GM23338 (cell line): ENCODE results near the gene SCGB1A1. TPM values are rescaled to one million over a fixed set of nuclear protein-coding genes. Genes with fewer than 3 reads are reported as not detected.

Experiments used
- ATAC-seq: fragments of 200-7000 bp; cut with Tn5 transposase; 3 replicates; pipeline ENCODE4 v1.9.1; 2020
- DNase-seq: peaks from one replicate; pipeline ENCODE4 v3.0.0-alpha.2; 2015; ENCODE audit warnings: low spot score
- H2AFZ ChIP-seq: fragments of 200-600 bp; sonication (generic); 2 replicates; pipeline ENCODE4 v1.8.0; 2016; ENCODE audit warnings: antibody characterized with exemption, mild to moderate bottlenecking, moderate library complexity
- H3F3A ChIP-seq: fragments of 200-600 bp; sonication (generic); replicated peaks from 2 replicates; pipeline ENCODE4 v1.8.0; 2017; ENCODE audit warnings: antibody characterized with exemption, mixed run types, low read depth
- H3K27ac ChIP-seq: fragments of 200-600 bp; sonication (generic); 2 replicates; pipeline ENCODE4 v1.6.1; 2016; ENCODE audit warnings: low read depth
- H3K27me3 ChIP-seq: fragments of 200-600 bp; sonication (generic); 2 replicates; pipeline ENCODE4 v1.8.0; 2016; ENCODE audit warnings: mild to moderate bottlenecking, mixed run types, moderate library complexity; ENCODE audit not compliant: insufficient read depth
- H3K36me3 ChIP-seq: fragments of 200-600 bp; sonication (generic); 2 replicates; pipeline ENCODE4 v1.8.0; 2016; ENCODE audit warnings: mild to moderate bottlenecking; ENCODE audit not compliant: insufficient read depth
- H3K4me1 ChIP-seq: fragments of 200-600 bp; sonication (generic); 2 replicates; pipeline ENCODE4 v1.8.0; 2016; ENCODE audit warnings: mild to moderate bottlenecking, moderate library complexity; ENCODE audit not compliant: insufficient read depth
- H3K4me2 ChIP-seq: fragments of 200-600 bp; sonication (generic); 2 replicates; pipeline ENCODE4 v1.7.1; 2017; ENCODE audit warnings: mixed run types
- H3K4me3 ChIP-seq: fragments of 200-600 bp; sonication (generic); 2 replicates; pipeline ENCODE4 v1.6.1; 2016; ENCODE audit warnings: mixed run types
- H3K79me2 ChIP-seq: fragments of 200-600 bp; sonication (generic); replicated peaks from 2 replicates; pipeline ENCODE4 v1.8.0; 2017; ENCODE audit warnings: mild to moderate bottlenecking; ENCODE audit not compliant: insufficient read depth
- H3K9me2 ChIP-seq: fragments of 200-600 bp; sonication (generic); 2 replicates; pipeline ENCODE4 v1.8.0; 2017; ENCODE audit not compliant: insufficient read depth
- H4K20me1 ChIP-seq: fragments of 200-600 bp; sonication (generic); replicated peaks from 2 replicates; pipeline ENCODE4 v1.8.0; 2017; ENCODE audit warnings: mild to moderate bottlenecking; ENCODE audit not compliant: insufficient read depth
- H3K27ac Mint-ChIP-seq: 2 replicates; pipeline ENCODE4 v1.8.0; 2020; ENCODE audit warnings: inconsistent platforms, mild to moderate bottlenecking, moderate library complexity, mixed read lengths
- H3K27me3 Mint-ChIP-seq: 3 replicates; pipeline ENCODE4 v1.8.0; 2022; ENCODE audit warnings: low read depth, mild to moderate bottlenecking, moderate library complexity, mixed read lengths, inconsistent platforms; ENCODE audit not compliant: insufficient read depth, poor library complexity
- H3K36me3 Mint-ChIP-seq: 3 replicates; pipeline ENCODE4 v1.8.0; 2021; ENCODE audit warnings: low read depth, mild to moderate bottlenecking, inconsistent platforms, moderate library complexity, mixed read lengths
- H3K4me1 Mint-ChIP-seq: 3 replicates; pipeline ENCODE4 v1.8.0; 2020; ENCODE audit warnings: mild to moderate bottlenecking, inconsistent platforms, mixed read lengths
- H3K4me3 Mint-ChIP-seq: 3 replicates; pipeline ENCODE4 v1.8.0; 2021; ENCODE audit warnings: moderate library complexity, mild to moderate bottlenecking, inconsistent platforms, mixed read lengths
- H3K9me3 Mint-ChIP-seq: 3 replicates; pipeline ENCODE4 v1.8.0; 2020; ENCODE audit warnings: moderate library complexity, mild to moderate bottlenecking, inconsistent platforms, mixed read lengths
- ETS1 ChIP-seq: IDR thresholded peaks from 2 replicates; pipeline ENCODE4 v1.6.1; 2016; ENCODE audit warnings: antibody characterized with exemption
- EZH2 ChIP-seq: fragments of 200-600 bp; sonication (generic); IDR thresholded peaks from one replicate; pipeline ENCODE4 v1.8.0; 2017; ENCODE audit warnings: antibody characterized with exemption, mild to moderate bottlenecking, low read depth; ENCODE audit not compliant: unreplicated experiment
- EZH2phosphoT487 ChIP-seq: fragments of 200-600 bp; sonication (generic); IDR thresholded peaks from one replicate; pipeline ENCODE4 v1.8.1; 2018; ENCODE audit warnings: antibody characterized with exemption; ENCODE audit not compliant: unreplicated experiment
- JUNB ChIP-seq: IDR thresholded peaks from one replicate; pipeline ENCODE4 v1.6.1; 2016; ENCODE audit warnings: antibody characterized with exemption; ENCODE audit not compliant: unreplicated experiment
- NANOG ChIP-seq: IDR thresholded peaks from 2 replicates; pipeline ENCODE4 v1.6.1; 2016; ENCODE audit warnings: antibody characterized with exemption, borderline replicate concordance
- REST ChIP-seq: IDR thresholded peaks from one replicate; pipeline ENCODE4 v1.6.1; 2018; ENCODE audit warnings: antibody characterized with exemption; ENCODE audit not compliant: unreplicated experiment
- STAT1 ChIP-seq: IDR thresholded peaks from one replicate; pipeline ENCODE4 v1.6.1; 2016; ENCODE audit warnings: antibody characterized with exemption; ENCODE audit not compliant: unreplicated experiment
- ZNF331 ChIP-seq: fragments of 250-450 bp; sonication (Bioruptor Pico); IDR thresholded peaks from 2 replicates; pipeline ENCODE4 v1.5.0; 2020; ENCODE audit warnings: low read depth, mild to moderate bottlenecking, moderate library complexity
- polyA plus RNA-seq: library from polyadenylated mRNA; unstranded; fragments of >200 nt; fragmentation: Nextera tagmentation; extraction: Ambion mirVana; gene quantifications from 2 replicates; pipeline ENCODE4 v1.2.1, GENCODE V29; 2016
- total RNA-seq: library from RNA; depleted of rRNA; stranded (reverse); fragments of >200 nt; shearing (Covaris generic); gene quantifications from 2 replicates; pipeline ENCODE4 v1.2.3, GENCODE V29; 2014
- TF ChIP-seq, protein P1 (sequence below): fragments of 250-450 bp; sonication (Bioruptor Pico); IDR thresholded peaks from 2 replicates; pipeline ENCODE4 v1.5.0; 2020; ENCODE audit warnings: mild to moderate bottlenecking, moderate library complexity
- TF ChIP-seq, protein P2 (sequence below), 2 experiments: fragments of 200-600 bp in 1 of 2; sonication (generic) in 1 of 2; conservative IDR thresholded peaks; 2 replicates each; pipeline versions ENCODE4 v1.5.1 to v1.6.1; 2016 to 2017; ENCODE audit warnings: antibody characterized with exemption in 2 of 2, low read depth in 2 of 2, mild to moderate bottlenecking in 2 of 2, moderate library complexity in 1 of 2

Gene SCGB1A1
- total and polyA plus RNA-seq, 2 experiments from 2014 or later = not detected

DNA sequence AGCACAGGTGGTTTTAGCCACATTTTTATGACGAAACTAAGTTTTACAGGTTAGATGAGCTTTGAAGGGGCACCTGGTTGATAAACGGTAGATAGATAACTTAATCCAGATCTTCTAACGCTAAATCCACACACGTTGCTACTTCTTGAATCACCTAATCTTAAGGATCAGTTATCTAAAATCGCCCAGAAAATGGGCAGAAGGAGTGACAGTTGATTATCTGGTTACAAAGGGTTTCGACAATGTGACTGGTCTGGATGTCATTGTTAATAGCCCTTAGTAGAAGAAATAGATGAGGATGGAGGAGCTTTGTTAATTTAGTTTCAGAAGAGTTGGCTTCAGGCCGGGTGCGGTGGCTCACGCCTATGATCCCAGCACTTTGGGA is 43.7 kb downstream of the SCGB1A1 start:
- Mint-ChIP-seq H3K4me3 (no peak overlapping the region), H3K27me3 (peaks cover 5% of the 10 kb centered on the region), H3K9me3 (no peaks in the 10 kb centered on the region), H3K27ac (no peak overlapping the region), H3K36me3 (no peaks in the 10 kb centered on the region), H3K4me1 (no peaks in the 10 kb centered on the region; the same call in 1 of the 3 replicates)
- TF ChIP-seq, protein P1, sequence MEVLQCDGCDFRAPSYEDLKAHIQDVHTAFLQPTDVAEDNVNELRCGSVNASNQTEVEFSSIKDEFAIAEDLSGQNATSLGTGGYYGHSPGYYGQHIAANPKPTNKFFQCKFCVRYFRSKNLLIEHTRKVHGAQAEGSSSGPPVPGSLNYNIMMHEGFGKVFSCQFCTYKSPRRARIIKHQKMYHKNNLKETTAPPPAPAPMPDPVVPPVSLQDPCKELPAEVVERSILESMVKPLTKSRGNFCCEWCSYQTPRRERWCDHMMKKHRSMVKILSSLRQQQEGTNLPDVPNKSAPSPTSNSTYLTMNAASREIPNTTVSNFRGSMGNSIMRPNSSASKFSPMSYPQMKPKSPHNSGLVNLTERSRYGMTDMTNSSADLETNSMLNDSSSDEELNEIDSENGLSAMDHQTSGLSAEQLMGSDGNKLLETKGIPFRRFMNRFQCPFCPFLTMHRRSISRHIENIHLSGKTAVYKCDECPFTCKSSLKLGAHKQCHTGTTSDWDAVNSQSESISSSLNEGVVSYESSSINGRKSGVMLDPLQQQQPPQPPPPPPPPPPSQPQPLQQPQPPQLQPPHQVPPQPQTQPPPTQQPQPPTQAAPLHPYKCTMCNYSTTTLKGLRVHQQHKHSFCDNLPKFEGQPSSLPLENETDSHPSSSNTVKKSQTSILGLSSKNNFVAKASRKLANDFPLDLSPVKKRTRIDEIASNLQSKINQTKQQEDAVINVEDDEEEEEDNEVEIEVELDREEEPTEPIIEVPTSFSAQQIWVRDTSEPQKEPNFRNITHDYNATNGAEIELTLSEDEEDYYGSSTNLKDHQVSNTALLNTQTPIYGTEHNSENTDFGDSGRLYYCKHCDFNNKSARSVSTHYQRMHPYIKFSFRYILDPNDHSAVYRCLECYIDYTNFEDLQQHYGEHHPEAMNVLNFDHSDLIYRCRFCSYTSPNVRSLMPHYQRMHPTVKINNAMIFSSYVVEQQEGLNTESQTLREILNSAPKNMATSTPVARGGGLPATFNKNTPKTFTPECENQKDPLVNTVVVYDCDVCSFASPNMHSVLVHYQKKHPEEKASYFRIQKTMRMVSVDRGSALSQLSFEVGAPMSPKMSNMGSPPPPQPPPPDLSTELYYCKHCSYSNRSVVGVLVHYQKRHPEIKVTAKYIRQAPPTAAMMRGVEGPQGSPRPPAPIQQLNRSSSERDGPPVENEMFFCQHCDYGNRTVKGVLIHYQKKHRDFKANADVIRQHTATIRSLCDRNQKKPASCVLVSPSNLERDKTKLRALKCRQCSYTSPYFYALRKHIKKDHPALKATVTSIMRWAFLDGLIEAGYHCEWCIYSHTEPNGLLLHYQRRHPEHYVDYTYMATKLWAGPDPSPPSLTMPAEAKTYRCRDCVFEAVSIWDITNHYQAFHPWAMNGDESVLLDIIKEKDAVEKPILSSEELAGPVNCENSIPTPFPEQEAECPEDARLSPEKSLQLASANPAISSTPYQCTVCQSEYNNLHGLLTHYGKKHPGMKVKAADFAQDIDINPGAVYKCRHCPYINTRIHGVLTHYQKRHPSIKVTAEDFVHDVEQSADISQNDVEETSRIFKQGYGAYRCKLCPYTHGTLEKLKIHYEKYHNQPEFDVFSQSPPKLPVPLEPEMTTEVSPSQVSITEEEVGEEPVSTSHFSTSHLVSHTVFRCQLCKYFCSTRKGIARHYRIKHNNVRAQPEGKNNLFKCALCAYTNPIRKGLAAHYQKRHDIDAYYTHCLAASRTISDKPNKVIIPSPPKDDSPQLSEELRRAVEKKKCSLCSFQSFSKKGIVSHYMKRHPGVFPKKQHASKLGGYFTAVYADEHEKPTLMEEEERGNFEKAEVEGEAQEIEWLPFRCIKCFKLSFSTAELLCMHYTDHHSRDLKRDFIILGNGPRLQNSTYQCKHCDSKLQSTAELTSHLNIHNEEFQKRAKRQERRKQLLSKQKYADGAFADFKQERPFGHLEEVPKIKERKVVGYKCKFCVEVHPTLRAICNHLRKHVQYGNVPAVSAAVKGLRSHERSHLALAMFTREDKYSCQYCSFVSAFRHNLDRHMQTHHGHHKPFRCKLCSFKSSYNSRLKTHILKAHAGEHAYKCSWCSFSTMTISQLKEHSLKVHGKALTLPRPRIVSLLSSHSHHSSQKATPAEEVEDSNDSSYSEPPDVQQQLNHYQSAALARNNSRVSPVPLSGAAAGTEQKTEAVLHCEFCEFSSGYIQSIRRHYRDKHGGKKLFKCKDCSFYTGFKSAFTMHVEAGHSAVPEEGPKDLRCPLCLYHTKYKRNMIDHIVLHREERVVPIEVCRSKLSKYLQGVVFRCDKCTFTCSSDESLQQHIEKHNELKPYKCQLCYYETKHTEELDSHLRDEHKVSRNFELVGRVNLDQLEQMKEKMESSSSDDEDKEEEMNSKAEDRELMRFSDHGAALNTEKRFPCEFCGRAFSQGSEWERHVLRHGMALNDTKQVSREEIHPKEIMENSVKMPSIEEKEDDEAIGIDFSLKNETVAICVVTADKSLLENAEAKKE (CRISPR knock-in tag) = no peak
- TF ChIP-seq EZH2phosphoT487 (no peak), STAT1 (no peak), JUNB (no peak), ETS1 (no peak), EZH2 (no peak), ZNF331 (CRISPR knock-in tag) (no peak), NANOG (no peak), REST (no peak)
- TF ChIP-seq, protein P2, sequence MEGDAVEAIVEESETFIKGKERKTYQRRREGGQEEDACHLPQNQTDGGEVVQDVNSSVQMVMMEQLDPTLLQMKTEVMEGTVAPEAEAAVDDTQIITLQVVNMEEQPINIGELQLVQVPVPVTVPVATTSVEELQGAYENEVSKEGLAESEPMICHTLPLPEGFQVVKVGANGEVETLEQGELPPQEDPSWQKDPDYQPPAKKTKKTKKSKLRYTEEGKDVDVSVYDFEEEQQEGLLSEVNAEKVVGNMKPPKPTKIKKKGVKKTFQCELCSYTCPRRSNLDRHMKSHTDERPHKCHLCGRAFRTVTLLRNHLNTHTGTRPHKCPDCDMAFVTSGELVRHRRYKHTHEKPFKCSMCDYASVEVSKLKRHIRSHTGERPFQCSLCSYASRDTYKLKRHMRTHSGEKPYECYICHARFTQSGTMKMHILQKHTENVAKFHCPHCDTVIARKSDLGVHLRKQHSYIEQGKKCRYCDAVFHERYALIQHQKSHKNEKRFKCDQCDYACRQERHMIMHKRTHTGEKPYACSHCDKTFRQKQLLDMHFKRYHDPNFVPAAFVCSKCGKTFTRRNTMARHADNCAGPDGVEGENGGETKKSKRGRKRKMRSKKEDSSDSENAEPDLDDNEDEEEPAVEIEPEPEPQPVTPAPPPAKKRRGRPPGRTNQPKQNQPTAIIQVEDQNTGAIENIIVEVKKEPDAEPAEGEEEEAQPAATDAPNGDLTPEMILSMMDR (conservative IDR thresholded peaks at IDR 0.05; ENCODE audit: low read depth in 2 of 2) = no peak
- H3K27ac ChIP-seq = no peak overlapping the region
- no peak overlapping the region for H2AFZ ChIP-seq
- no peaks in the 10 kb centered on the region for H3K36me3 ChIP-seq
- H3F3A ChIP-seq = no peaks in the 10 kb centered on the region
- H3K79me2 ChIP-seq = no peaks in the 10 kb centered on the region
- DNase-seq = no peak
- no peaks in the 10 kb centered on the region for H3K27me3 ChIP-seq
- no peak overlapping the region for H3K4me3 ChIP-seq
- H4K20me1 ChIP-seq = no peaks in the 10 kb centered on the region
- no peaks in the 10 kb centered on the region for H3K9me2 ChIP-seq
- H3K4me2 ChIP-seq = no peak overlapping the region
- ATAC-seq = no peak
- no peaks in the 10 kb centered on the region for H3K4me1 ChIP-seq
